ENCODE measurements around the gene C11orf71. TPM values are rescaled to one million over a fixed set of nuclear protein-coding genes. Genes with fewer than 3 reads are reported as not detected.

The C11orf71 gene
- total and polyA plus RNA-seq, 10 of the 15 experiments (the other 5 are each of a cell fraction or from before 2014, with no cell fraction given) = 1.4 to 12.0 (median 7.1) TPM

- no peak for TF ChIP-seq ZBTB11 (CRISPR knock-in tag; IDR thresholded peaks at IDR 0.05)
- TF ChIP-seq STAT3 (IDR thresholded peaks at IDR 0.05; ENCODE audit: low read depth, low read length) = no peak
- no peak for TF ChIP-seq ZNF687 (IDR thresholded peaks at IDR 0.05)
- TF ChIP-seq TCF12 (IDR thresholded peaks at IDR 0.05; ENCODE audit: low read depth, low read length) = no peak
- no peak for TF ChIP-seq SIX5 (IDR thresholded peaks at IDR 0.05; ENCODE audit: low read depth, low read length, severe bottlenecking)
- TF ChIP-seq, protein P1, sequence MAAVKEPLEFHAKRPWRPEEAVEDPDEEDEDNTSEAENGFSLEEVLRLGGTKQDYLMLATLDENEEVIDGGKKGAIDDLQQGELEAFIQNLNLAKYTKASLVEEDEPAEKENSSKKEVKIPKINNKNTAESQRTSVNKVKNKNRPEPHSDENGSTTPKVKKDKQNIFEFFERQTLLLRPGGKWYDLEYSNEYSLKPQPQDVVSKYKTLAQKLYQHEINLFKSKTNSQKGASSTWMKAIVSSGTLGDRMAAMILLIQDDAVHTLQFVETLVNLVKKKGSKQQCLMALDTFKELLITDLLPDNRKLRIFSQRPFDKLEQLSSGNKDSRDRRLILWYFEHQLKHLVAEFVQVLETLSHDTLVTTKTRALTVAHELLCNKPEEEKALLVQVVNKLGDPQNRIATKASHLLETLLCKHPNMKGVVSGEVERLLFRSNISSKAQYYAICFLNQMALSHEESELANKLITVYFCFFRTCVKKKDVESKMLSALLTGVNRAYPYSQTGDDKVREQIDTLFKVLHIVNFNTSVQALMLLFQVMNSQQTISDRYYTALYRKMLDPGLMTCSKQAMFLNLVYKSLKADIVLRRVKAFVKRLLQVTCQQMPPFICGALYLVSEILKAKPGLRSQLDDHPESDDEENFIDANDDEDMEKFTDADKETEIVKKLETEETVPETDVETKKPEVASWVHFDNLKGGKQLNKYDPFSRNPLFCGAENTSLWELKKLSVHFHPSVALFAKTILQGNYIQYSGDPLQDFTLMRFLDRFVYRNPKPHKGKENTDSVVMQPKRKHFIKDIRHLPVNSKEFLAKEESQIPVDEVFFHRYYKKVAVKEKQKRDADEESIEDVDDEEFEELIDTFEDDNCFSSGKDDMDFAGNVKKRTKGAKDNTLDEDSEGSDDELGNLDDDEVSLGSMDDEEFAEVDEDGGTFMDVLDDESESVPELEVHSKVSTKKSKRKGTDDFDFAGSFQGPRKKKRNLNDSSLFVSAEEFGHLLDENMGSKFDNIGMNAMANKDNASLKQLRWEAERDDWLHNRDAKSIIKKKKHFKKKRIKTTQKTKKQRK (IDR thresholded peaks at IDR 0.05; ENCODE audit: low read depth, low read length) = no peak
- no peak for TF ChIP-seq PAX8 (IDR thresholded peaks at IDR 0.05)
- no peak for TF ChIP-seq PRDM15 (CRISPR knock-in tag; IDR thresholded peaks at IDR 0.05)
- no peak for TF ChIP-seq BCLAF1 (IDR thresholded peaks at IDR 0.05)
Measured at GRCh38 chr11:114430290-114430689, 30.0 kb upstream of the C11orf71 start (continued).
